Memory B cell (primary cell): ENCODE measurements around the gene MTG1.

Experiments used
- ATAC-seq: fragments of 150-1000 bp; cut with Tn5 transposase; 2 replicates; pipeline ENCODE4 v1.10.0; 2021; ENCODE audit warnings: low read depth, mild to moderate bottlenecking, moderate library complexity
- DNase-seq, 2 donors: peaks; one replicate each; pipeline ENCODE4 v3.0.0; 2022; ENCODE audit warnings: low spot score in 2 of 2
- H3K27ac Mint-ChIP-seq: one replicate; pipeline ENCODE4 v1.8.0; 2022; ENCODE audit warnings: mild to moderate bottlenecking, moderate library complexity, mixed read lengths
- H3K27me3 Mint-ChIP-seq: one replicate; pipeline ENCODE4 v1.8.0; 2022; ENCODE audit warnings: mixed read lengths
- H3K36me3 Mint-ChIP-seq: one replicate; pipeline ENCODE4 v1.8.0; 2022; ENCODE audit warnings: mild to moderate bottlenecking, mixed read lengths
- H3K4me1 Mint-ChIP-seq: one replicate; pipeline ENCODE4 v1.8.0; 2022; ENCODE audit warnings: mixed read lengths
- H3K4me3 Mint-ChIP-seq: one replicate; pipeline ENCODE4 v1.8.0; 2022; ENCODE audit warnings: mild to moderate bottlenecking, moderate library complexity, mixed read lengths
- H3K9me3 Mint-ChIP-seq: one replicate; pipeline ENCODE4 v1.8.0; 2022; ENCODE audit warnings: mixed read lengths

The MTG1 gene

DNA sequence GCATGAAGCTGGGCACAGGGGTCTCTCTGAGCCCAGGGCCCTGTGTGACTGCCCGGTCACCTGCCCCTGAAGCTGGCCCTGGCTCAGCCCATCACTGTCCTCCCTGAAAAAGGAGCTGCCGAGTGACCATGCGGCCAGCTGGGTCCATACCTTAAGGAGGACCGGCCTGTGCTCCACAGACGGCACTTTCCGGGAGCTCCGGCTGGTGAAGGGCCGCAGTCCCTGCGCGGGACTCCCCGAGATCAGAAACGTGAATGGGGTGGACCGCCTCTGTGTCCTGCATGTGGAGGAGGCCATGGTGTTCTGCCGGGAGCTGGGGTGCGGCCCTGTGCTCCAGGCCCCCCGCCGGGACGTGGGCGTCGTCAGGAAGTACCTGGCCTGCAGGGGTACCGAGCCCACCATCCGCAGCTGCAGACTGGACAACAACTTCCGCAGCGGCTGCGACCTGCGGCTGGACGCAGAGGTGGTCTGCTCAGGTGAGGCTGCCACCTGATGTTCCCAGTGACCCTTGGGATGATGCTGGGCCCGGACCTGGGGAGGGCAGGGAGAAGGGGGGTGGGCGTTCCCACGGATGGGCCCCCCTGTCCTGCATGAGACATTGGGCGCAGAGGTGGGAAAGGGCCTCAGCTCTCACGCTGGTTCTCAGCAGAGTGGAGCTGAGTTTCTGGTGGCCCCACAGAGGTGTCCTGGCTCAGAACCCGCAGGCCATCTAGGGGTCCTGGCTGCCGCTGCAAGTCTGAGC is 63.3 kb downstream of the MTG1 start:
- Mint-ChIP-seq H3K9me3 (no peaks in the 10 kb centered on the region), H3K27ac (no peak overlapping the region), H3K27me3 (no peaks in the 10 kb centered on the region), H3K4me3 (no peak overlapping the region), H3K4me1 (peaks cover 2% of the 10 kb centered on the region), H3K36me3 (peaks cover 5% of the 10 kb centered on the region)
- ATAC-seq: no peak
- no peak for DNase-seq

- Mint-ChIP-seq H3K4me3 (no peak overlapping the region), H3K9me3 (no peaks in the 10 kb centered on the region), H3K4me1 (peaks cover 2% of the 10 kb centered on the region), H3K27ac (no peak overlapping the region), H3K27me3 (no peaks in the 10 kb centered on the region), H3K36me3 (peaks cover 5% of the 10 kb centered on the region)
- ATAC-seq (no peak), DNase-seq (no peak)
Measured at GRCh38 chr10:133458021-133458709, 64.2 kb downstream of the MTG1 start.

- Mint-ChIP-seq H3K27ac (no peak overlapping the region), H3K36me3 (peaks cover 6% of the 10 kb centered on the region), H3K4me1 (peaks cover 2% of the 10 kb centered on the region), H3K9me3 (no peaks in the 10 kb centered on the region), H3K27me3 (no peaks in the 10 kb centered on the region), H3K4me3 (no peak overlapping the region)
- ATAC-seq (no peak), DNase-seq (no peak)
Measured at GRCh38 chr10:133458710-133459453, 64.9 kb downstream of the MTG1 start.

- Mint-ChIP-seq H3K9me3 (no peaks in the 10 kb centered on the region), H3K4me1 (no peaks in the 10 kb centered on the region), H3K27me3 (no peaks in the 10 kb centered on the region), H3K36me3 (peaks cover 8% of the 10 kb centered on the region), H3K4me3 (no peak overlapping the region), H3K27ac (no peak overlapping the region)
- ATAC-seq (no peak), DNase-seq (no peak)
Measured at GRCh38 chr10:133459454-133460207, 65.7 kb downstream of the MTG1 start.

GRCh38 chr10:133460208-133460769 is 66.3 kb downstream of the MTG1 start:
- H3K27me3 Mint-ChIP-seq: no peaks in the 10 kb centered on the region
- H3K27ac Mint-ChIP-seq: no peak overlapping the region
- H3K4me3 Mint-ChIP-seq: no peak overlapping the region
- DNase-seq (no peak), ATAC-seq (no peak)
- H3K4me1 Mint-ChIP-seq: no peaks in the 10 kb centered on the region
- H3K36me3 Mint-ChIP-seq: peaks cover 8% of the 10 kb centered on the region
- no peaks in the 10 kb centered on the region for H3K9me3 Mint-ChIP-seq

DNA sequence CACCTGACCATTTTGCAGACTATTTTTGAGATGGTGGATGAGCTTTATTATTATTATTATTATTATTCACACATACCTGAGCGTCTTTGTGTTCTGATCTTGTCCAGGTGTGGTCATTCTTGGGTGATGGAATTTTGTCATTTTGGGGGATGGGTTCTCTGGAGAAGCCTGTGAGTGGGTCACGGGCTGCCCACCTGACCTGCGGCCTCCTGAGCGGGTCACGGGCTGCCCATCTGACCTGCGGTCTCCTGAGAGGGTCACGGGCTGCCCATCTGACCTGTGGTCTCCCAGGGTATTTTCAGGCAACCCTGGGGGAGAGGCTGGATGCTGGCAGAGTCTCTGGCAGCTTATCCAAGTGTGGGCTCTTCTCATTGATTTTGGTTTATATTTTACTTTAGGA is 67.1 kb downstream of the MTG1 start:
- no peaks in the 10 kb centered on the region for H3K27me3 Mint-ChIP-seq
- H3K36me3 Mint-ChIP-seq: peaks cover 8% of the 10 kb centered on the region
- no peak overlapping the region for H3K27ac Mint-ChIP-seq
- H3K9me3 Mint-ChIP-seq: no peaks in the 10 kb centered on the region
- DNase-seq: no peak
- no peaks in the 10 kb centered on the region for H3K4me1 Mint-ChIP-seq
- no peak for ATAC-seq
- H3K4me3 Mint-ChIP-seq: no peak overlapping the region

DNA sequence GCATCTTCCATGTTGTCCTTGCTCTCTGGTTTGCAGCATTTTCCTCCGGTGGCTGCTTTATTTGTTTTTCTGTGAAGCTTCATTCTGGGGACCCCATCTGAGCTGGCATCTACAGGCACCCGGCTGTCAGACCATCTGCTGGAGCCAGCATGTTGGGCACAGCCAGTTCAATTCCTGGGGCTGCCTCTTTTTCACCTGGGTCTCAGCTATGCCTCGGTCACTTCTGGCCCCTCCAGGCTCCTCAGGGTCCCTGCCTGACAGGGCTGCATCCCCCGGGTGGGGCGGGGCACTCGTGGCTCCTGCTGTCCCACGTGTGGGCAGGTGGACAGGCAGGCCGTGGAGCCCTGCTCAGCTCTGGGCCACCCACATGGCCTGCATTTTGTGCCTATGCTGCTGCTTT is 67.9 kb downstream of the MTG1 start:
- no peak for DNase-seq
- no peak for ATAC-seq
- no peak overlapping the region for H3K4me3 Mint-ChIP-seq
- peaks cover 9% of the 10 kb centered on the region for H3K36me3 Mint-ChIP-seq
- no peaks in the 10 kb centered on the region for H3K4me1 Mint-ChIP-seq
- no peak overlapping the region for H3K27ac Mint-ChIP-seq
- no peaks in the 10 kb centered on the region for H3K9me3 Mint-ChIP-seq
- H3K27me3 Mint-ChIP-seq: no peaks in the 10 kb centered on the region

GRCh38 chr10:133462512-133463305 is 68.8 kb downstream of the MTG1 start:
- H3K27ac Mint-ChIP-seq: no peak overlapping the region
- H3K36me3 Mint-ChIP-seq: peaks cover 17% of the 10 kb centered on the region
- H3K9me3 Mint-ChIP-seq: no peaks in the 10 kb centered on the region

DNA sequence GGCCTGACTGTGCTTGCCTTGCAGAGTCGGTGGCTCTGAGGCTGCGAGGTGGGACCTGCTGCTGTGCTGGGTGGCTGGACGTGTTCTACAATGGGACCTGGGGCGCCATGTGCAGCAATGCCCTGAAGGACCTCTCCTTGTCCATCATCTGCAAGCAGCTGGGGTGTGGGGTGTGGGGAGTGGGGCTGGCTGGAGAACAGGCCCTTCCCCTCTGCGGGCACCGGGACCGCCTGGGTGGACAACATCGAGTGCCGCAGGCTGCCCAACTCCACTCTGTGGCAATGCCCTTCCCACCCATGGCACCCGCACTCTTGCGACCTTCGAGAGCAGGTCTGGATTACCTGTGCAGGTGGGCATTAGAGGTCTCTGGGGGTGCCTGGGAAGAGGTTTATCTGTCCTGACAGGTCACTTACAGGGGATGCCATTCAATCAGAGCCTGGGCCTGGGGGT is 70.7 kb downstream of the MTG1 start:
- no peak overlapping the region for H3K27ac Mint-ChIP-seq
- peaks cover 27% of the 10 kb centered on the region for H3K36me3 Mint-ChIP-seq
- DNase-seq (no peak), ATAC-seq (no peak)
- H3K4me1 Mint-ChIP-seq: no peaks in the 10 kb centered on the region
- no peaks in the 10 kb centered on the region for H3K27me3 Mint-ChIP-seq
- no peaks in the 10 kb centered on the region for H3K9me3 Mint-ChIP-seq
- no peak overlapping the region for H3K4me3 Mint-ChIP-seq

More at GRCh38 chr10:133462512-133463305, 68.8 kb downstream of the MTG1 start:
- no peaks in the 10 kb centered on the region for H3K4me1 Mint-ChIP-seq
- DNase-seq: no peak
- no peak for ATAC-seq
- H3K4me3 Mint-ChIP-seq: no peak overlapping the region
- H3K27me3 Mint-ChIP-seq: no peaks in the 10 kb centered on the region

DNA sequence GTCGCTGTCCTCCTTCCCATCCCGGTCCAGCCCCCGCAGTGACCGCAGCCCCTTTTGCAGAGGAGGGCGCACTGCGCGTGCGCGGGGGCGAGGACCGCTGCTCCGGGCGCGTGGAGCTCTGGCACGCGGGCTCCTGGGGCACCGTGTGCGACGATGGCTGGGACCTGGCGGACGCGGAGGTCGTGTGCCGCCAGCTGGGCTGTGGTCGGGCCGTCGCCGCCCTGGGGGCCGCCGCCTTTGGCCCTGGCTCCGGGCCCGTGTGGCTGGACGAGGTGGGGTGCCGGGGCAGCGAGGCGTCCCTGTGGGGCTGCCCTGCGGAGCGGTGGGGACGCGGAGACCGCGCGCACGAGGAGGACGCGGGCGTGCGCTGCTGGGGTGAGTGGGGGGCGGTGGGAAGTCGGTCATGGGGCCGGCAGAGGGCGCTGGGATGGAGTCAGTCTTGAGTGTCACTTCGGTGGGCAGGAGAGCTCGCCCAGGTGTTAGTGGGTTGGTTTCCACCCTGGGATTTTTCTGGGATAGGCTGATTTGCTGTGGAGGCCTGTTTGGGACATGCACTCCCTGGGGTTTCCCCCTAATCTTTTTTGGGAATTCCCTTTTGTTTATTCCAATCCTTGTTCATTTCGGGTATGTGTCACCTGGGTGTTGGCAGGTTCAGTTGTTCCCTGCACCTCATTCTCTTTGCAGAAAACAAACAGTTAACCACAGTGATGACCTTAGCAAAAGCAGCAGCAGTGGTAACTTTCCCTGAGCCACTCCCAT is 71.4 kb downstream of the MTG1 start:
- Mint-ChIP-seq H3K9me3 (peaks cover 2% of the 10 kb centered on the region), H3K27ac (no peak overlapping the region), H3K4me3 (no peak overlapping the region), H3K27me3 (no peaks in the 10 kb centered on the region), H3K36me3 (peaks cover 32% of the 10 kb centered on the region), H3K4me1 (no peaks in the 10 kb centered on the region)
- ATAC-seq (no peak), DNase-seq (no peak)

GRCh38 chr10:133465950-133466474 is 72.1 kb downstream of the MTG1 start:
- DNase-seq (no peak), ATAC-seq (no peak)
- H3K27me3 Mint-ChIP-seq: no peaks in the 10 kb centered on the region
- no peaks in the 10 kb centered on the region for H3K4me1 Mint-ChIP-seq
- no peak overlapping the region for H3K27ac Mint-ChIP-seq
- H3K36me3 Mint-ChIP-seq: peaks cover 32% of the 10 kb centered on the region
- H3K4me3 Mint-ChIP-seq: no peak overlapping the region
- peaks cover 2% of the 10 kb centered on the region for H3K9me3 Mint-ChIP-seq

DNA sequence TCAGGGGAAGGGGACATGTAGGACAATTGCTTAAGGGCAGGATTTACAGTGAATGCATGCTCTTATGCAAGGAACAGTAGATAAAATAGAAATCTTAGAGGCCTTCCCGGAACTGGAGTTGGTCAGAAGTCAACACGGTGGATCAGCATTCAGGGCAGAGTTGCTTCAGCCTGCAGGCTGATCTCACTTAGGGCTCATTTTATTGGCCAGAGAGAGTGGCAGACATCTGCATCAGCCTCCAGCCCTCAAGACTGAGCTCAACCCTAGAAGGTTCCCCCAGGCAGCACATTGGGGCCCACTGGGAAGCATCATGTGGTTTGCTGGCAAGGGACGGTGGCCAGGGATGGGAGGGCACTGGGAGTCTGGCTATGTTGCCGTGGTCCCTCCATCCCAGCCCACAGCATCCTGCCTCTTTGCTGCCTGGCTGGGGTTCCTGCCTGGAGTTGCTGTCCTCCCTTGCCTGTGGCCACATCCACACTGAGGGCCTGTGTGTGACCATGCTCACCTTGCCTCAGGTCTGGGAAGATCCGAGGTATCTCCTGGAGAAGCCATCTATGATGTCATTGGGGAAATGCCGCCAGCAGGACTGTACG is 72.8 kb downstream of the MTG1 start:
- Mint-ChIP-seq H3K9me3 (peaks cover 2% of the 10 kb centered on the region), H3K27ac (no peak overlapping the region), H3K4me3 (no peak overlapping the region), H3K36me3 (peaks cover 30% of the 10 kb centered on the region), H3K27me3 (no peaks in the 10 kb centered on the region), H3K4me1 (no peaks in the 10 kb centered on the region)
- DNase-seq: no peak
- no peak for ATAC-seq
